ENCODE data around the gene GDF15.
A peak's percentile ranks its signal among the peaks of the same experiment; 100 is the strongest.

Gene GDF15

GRCh38 chr19:18432275-18433014 is 46.5 kb downstream of the GDF15 start:
- H3K4me1 ChIP-seq (ENCODE audit: control insufficient read depth in 1 of 2, insufficient read depth in 1 of 2, low read depth in 1 of 2, low read length in 1 of 2): peaks cover 19 to 37% of the 10 kb centered on the region in 2 experiments
- H3K27me3 ChIP-seq: peaks cover 98% of the 10 kb centered on the region
- H3K4me3 ChIP-seq (ENCODE audit: low read depth in 1 of 2, low read length in 1 of 2): no peak overlapping the region
- no peak overlapping the region for H3K27ac ChIP-seq
- TF ChIP-seq CTCF (IDR thresholded peaks at IDR 0.05): no peak
- H3K9me3 ChIP-seq: no peaks in the 10 kb centered on the region
- no peaks in the 10 kb centered on the region for H3K36me3 ChIP-seq

- peak overlapping the region in 1 of 2 experiments; percentile 47 for H3K4me3 ChIP-seq (ENCODE audit: low read depth in 1 of 2, low read length in 1 of 2)
- H3K27me3 ChIP-seq: peaks cover 98% of the 10 kb centered on the region
- TF ChIP-seq CTCF (IDR thresholded peaks at IDR 0.05): no peak
- no peak overlapping the region for H3K27ac ChIP-seq
- H3K4me1 ChIP-seq (ENCODE audit: control insufficient read depth in 1 of 2, insufficient read depth in 1 of 2, low read depth in 1 of 2, low read length in 1 of 2): peaks cover 23 to 44% of the 10 kb centered on the region in 2 experiments
- no peaks in the 10 kb centered on the region for H3K9me3 ChIP-seq
- no peaks in the 10 kb centered on the region for H3K36me3 ChIP-seq
Measured at GRCh38 chr19:18433015-18433691, 47.2 kb downstream of the GDF15 start.

- Histone ChIP-seq H3K9me3 (no peaks in the 10 kb centered on the region), H3K4me3 (ENCODE audit: low read depth in 1 of 2, low read length in 1 of 2) (peak overlapping the region in 1 of 2 experiments; percentile 47), H3K27ac (no peak overlapping the region), H3K36me3 (no peaks in the 10 kb centered on the region), H3K4me1 (ENCODE audit: control insufficient read depth in 1 of 2, insufficient read depth in 1 of 2, low read depth in 1 of 2, low read length in 1 of 2) (peaks cover 24 to 45% of the 10 kb centered on the region in 2 experiments), H3K27me3 (peaks cover 98% of the 10 kb centered on the region)
- TF ChIP-seq CTCF (IDR thresholded peaks at IDR 0.05): no peak
Measured at GRCh38 chr19:18433735-18434398, 47.9 kb downstream of the GDF15 start.

GRCh38 chr19:18434411-18435175 is 48.6 kb downstream of the GDF15 start:
- peaks cover 98% of the 10 kb centered on the region for H3K27me3 ChIP-seq
- no peak for TF ChIP-seq CTCF (IDR thresholded peaks at IDR 0.05)
- peaks cover 21 to 38% of the 10 kb centered on the region in 2 experiments for H3K4me1 ChIP-seq (ENCODE audit: control insufficient read depth in 1 of 2, insufficient read depth in 1 of 2, low read depth in 1 of 2, low read length in 1 of 2)
- no peaks in the 10 kb centered on the region for H3K9me3 ChIP-seq
- H3K36me3 ChIP-seq: no peaks in the 10 kb centered on the region
- no peak overlapping the region for H3K27ac ChIP-seq
- no peak overlapping the region for H3K4me3 ChIP-seq (ENCODE audit: low read depth in 1 of 2, low read length in 1 of 2)

GRCh38 chr19:18435178-18435841 is 49.4 kb downstream of the GDF15 start:
- H3K27ac ChIP-seq: no peak overlapping the region
- peaks cover 21 to 34% of the 10 kb centered on the region in 2 experiments for H3K4me1 ChIP-seq (ENCODE audit: control insufficient read depth in 1 of 2, insufficient read depth in 1 of 2, low read depth in 1 of 2, low read length in 1 of 2)
- H3K4me3 ChIP-seq (ENCODE audit: low read depth in 1 of 2, low read length in 1 of 2): no peak overlapping the region
- no peaks in the 10 kb centered on the region for H3K36me3 ChIP-seq
- no peak for TF ChIP-seq CTCF (IDR thresholded peaks at IDR 0.05)
- no peaks in the 10 kb centered on the region for H3K9me3 ChIP-seq
- H3K27me3 ChIP-seq: peaks cover 98% of the 10 kb centered on the region

Measured in neutrophil (primary cell).